ENCODE results near the gene MAN1C1.
"Not testable (repeated sequence)": the region's sequence is repeated elsewhere in the genome, so short reads cannot be mapped to it uniquely, and the experiment has no call there.

Gene MAN1C1

DNA sequence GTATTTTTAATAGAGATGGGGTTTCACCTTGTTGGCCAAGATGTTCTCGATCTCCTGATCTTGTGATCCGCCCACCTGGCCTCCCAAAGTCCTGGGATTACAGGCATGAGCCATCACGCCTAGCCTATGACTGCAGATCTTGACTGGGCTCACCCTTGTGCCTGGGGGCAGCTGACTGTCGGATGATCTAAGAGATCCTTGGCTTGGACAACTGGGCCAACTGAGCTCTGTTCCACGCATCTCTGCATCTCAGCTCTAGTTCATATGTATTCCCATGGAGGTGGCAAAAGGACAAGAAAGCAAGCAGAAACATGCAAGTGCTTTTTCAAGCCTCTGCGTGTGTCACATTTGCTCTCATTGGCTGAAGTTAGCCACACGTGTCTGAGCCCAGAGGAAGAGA is 107.6 kb downstream of the MAN1C1 start:
- DNase-seq: no peak

- no peak for DNase-seq
These were observed 108.4 kb downstream of the MAN1C1 start for GRCh38 chr1:25724966-25725365.

DNA sequence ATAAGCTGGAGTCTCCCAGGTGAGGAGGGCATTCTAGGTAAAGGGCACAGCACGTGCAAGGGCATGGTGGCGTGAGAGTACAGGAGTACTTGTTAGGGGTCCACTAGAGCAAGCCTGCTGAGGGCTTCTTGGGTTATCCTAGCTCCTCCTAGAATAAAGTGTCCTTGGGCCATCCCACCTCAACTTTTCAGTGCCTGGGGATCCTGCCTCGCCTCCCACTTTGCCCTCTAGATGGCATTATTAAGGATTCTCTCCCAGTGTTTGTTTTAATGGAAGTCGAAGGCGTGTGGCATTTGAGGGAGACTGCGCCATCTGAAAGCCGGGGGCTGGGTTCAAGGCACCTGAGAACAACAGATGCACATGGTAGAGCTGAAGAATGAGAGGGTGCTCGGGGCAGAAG is 108.9 kb downstream of the MAN1C1 start:
- DNase-seq: no peak

DNA sequence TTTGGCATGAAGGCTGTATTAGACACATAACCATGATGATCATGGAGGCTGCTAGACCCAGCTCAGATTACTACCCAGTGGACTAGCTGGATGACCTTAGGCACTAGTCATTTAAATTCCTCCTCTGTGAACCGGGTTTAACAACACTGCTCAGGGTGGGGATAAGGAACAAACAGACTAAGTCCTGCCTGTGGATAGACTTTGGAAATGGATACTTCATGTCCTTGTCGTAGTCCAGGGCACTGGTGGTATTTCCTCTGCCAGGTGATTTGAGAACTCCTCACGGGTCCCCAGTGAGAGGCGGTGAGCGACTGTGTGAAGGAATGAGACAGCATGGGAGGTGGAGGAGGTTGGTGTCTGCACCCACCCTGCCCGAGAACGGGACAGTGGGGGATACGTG is 110.5 kb downstream of the MAN1C1 start:
- DNase-seq: no peak

GRCh38 chr1:25727635-25728286 is 111.2 kb downstream of the MAN1C1 start:
- DNase-seq: no peak

- DNase-seq: no peak
These were observed 111.8 kb downstream of the MAN1C1 start for GRCh38 chr1:25728301-25728935.

DNA sequence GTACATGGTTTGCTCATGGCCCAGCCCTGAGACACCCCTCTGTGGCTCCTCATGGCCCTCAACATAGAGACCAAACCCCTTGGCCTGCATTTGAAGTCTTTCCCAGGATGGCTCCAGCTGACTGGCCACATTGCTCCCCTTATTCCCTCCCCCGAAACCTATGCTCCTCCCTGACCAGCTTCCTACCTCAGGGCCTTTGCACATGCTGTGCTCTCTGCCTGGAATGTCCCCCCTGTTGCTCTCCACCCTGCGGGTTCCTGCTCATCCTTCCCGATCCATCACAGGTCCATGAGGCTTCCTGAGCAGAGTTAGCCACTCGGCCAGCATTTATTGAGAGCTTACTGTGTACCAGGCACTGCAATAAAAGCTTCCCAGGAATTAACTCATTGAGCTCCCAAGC is 112.5 kb downstream of the MAN1C1 start:
- no peak for DNase-seq

DNA sequence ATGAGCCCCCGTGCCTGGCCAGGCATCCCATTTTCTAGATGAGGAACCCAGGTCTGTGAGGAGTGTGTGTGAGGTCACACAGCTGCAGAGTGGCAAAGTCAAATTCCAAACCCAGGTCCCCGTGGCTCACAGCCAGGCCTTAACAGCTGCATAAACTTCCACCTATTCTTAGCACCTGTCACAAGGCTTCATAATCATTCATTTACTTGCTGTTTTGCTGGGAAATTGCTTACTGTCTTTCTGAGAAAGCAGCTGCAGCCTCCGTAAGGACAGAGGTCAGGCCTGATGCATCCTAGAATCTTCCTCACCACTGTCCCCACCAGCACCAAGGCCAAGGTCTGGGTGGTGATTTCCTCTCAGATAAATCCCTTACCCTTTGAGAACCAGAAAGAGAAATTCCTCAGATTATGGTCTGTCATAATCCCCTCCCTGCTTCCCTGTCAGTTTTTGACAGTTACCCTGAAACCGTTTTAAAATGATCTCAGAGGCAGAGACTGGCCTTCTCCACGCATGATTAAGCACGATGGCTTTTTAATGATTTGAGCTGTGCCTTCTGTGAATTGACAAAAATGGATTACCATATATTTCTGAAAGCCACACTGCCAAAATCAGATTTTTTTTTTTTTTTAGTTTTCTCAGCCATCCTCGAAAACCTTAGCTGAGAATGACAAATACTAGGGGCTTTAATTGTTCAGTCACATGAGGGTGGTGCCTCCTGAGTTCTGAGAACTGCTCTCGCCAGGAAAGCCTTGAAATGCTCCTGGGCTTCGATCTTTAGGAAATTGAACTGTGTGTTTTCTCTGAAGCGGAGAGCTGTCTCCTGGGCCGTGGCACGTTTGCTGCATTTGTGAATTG is 113.4 kb downstream of the MAN1C1 start:
- no peak for DNase-seq

- DNase-seq: no peak
These were observed 114.6 kb downstream of the MAN1C1 start for GRCh38 chr1:25731148-25731547.

- no peak for DNase-seq
These were observed 115.2 kb downstream of the MAN1C1 start for GRCh38 chr1:25731626-25732370.

GRCh38 chr1:25732821-25733220 is 116.2 kb downstream of the MAN1C1 start:
- no peak for DNase-seq

DNA sequence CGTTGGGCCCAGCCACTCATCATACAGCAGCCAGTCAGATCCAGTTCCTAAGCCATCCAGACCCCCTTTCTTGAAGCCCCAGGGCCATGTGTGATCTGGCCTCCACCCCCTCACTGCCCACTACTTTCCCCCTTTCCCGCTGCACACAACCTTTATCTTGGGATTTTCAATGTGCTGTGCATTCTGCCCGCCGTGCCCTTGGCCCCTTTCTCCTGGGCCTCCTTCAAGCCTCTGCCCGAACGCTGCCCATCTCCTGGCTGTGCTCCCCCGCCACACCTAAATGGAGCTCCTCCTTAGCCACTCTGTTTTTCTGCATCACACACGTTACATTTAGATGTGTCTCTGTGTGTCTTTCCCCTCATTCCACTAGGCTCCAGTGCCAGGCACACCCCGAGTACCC is 116.7 kb downstream of the MAN1C1 start:
- no peak for DNase-seq

GRCh38 chr1:25734991-25735390 is 118.4 kb downstream of the MAN1C1 start:
- DNase-seq: not testable (repeated sequence)

DNA sequence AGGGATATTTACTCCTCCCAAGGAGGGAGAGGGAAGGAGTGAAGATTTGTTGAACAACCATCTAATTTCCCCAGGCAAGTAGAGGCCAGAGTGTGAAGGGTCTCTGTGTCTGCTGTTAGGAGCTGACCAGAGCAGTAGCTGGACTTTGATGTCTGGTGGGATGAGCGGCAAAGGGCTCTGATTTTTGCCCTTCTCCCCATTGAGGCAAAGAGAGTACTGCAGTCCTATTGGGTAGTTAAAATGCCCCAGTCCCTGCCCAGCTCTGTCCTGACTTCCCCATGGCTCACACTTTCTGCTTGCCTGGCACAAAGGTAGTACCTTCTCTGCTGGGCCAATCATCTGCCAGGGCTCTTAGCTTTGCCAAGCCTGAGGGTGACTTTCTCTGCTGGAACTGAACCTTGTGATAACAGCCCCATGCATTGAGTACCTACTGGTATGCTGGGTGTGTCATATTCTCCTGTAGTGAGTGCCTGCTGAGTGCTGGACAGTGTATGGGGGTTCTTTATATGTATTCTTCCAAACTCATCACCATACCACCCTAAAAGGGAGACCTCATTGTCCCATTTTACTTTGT is 119.5 kb downstream of the MAN1C1 start:
- DNase-seq: no peak

GRCh38 chr1:25737130-25737529 is 120.5 kb downstream of the MAN1C1 start:
- DNase-seq: no peak

DNA sequence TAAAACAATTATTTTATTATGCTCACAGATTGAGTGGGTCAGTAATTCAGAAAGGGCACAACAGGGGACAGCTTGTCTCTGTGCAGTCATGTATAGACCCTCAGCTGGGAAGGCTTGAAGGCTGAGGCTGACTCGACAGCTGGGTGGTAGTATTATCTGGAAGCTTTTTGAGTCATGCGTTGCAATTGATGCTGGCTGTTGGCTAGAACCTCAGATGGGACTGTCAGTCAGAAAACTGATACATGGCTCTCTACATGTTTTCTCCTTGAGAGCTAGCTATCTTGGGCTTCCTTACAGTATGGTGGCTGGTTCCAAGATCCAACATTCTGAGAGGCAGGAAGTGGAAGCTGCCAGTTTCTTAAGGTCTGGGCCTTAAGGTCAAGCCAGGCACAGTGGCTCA is 121.9 kb downstream of the MAN1C1 start:
- no peak for DNase-seq

DNA sequence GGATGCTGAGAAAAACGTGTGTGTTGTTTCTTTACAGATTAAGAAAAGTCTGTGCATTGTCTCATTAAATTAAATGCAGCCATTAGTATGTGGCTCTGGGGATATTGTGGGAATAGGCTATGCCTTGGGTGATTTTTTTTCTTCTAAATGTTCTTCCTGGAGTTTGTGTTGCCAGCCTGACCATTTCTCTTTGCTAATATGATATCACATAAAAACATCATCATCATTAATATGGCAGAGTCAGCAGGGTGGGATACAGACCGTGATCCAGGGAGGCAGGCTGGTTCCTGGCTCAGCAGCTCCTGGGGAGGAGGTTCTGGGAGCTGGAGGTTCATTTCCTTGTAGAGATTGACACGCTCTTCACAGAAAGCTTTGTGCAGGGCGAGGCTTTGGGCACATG is 122.8 kb downstream of the MAN1C1 start:
- no peak for DNase-seq

DNA sequence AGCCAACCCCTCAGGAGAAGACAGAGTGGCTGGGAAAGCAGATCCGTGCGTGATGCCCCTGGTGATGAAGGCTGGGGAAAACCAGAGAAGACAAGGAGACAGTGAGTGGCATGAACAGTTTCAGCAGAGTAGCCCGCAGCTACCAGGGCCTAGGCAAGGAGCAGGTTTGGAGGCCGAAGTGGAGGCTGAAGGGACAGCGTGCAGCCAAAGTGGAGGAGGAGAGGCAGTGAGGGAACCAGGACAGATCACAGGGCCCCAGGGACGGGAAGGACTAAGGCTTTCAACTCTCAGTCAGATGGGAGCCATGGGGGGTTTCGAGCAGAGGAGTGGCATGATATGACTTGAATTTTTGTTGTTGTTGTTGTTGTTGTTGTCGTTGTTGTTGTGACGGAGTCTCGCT is 123.5 kb downstream of the MAN1C1 start:
- no peak for DNase-seq

DNA sequence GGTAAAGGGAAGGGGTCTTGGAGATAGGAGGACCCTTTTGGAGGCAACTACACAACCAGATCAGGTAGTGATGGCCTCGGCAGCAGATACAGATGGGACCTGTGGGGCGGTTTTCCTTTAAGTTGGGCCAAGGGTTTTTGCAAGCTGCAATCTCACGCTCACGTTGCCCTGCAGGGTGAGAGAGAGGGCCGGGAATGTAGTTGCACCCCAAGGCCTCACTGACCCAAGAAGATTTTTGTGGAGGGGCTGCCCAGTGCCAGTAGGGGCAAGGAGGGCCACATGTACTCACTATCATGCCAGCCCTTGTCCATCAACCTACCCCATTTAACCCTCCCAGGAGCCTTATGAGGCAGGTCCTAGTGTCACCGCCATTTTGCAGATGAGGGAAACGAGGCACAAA is 125.7 kb downstream of the MAN1C1 start:
- DNase-seq: no peak

GRCh38 chr1:25743164-25744139 is 126.9 kb downstream of the MAN1C1 start:
- no peak for DNase-seq

GRCh38 chr1:25744140-25744581 is 127.6 kb downstream of the MAN1C1 start:
- no peak for DNase-seq
